Natural killer cell (primary cell): ENCODE measurements around the gene NRDE2. TPM values are rescaled to one million over a fixed set of nuclear protein-coding genes. Genes with fewer than 3 reads are reported as not detected.
A peak's percentile ranks its signal among the peaks of the same experiment; 100 is the strongest.

ENCODE experiments used
- ATAC-seq, 3 donors: fragments of 150-1000 bp in 2 of 3; fragments of 200-7000 bp in 1 of 3; cut with Tn5 transposase; 1 replicate in 1 of 3; 2 replicates in 2 of 3; pipeline ENCODE4 v1.10.0; 2021; ENCODE audit warnings: mild to moderate bottlenecking in 2 of 3, moderate library complexity in 2 of 3
- DNase-seq, 2 donors: peaks; one replicate each; pipeline versions ENCODE4 v3.0.0 to v3.0.0-alpha.2; 2013 to 2021; ENCODE audit warnings: mixed read lengths in 1 of 2
- H3K27ac ChIP-seq: one replicate; pipeline ENCODE4 v1.5.1; 2013; ENCODE audit warnings: mild to moderate bottlenecking, low read length
- H3K27me3 ChIP-seq: one replicate; pipeline ENCODE4 v1.6.1; 2013; ENCODE audit warnings: low read length; ENCODE audit not compliant: control insufficient read depth, insufficient read depth
- H3K36me3 ChIP-seq: one replicate; pipeline ENCODE4 v1.6.1; 2013; ENCODE audit warnings: low read length; ENCODE audit not compliant: control insufficient read depth, insufficient read depth
- H3K4me1 ChIP-seq: one replicate; pipeline ENCODE4 v1.6.1; 2013; ENCODE audit warnings: low read length; ENCODE audit not compliant: control insufficient read depth, insufficient read depth
- H3K4me3 ChIP-seq: one replicate; pipeline ENCODE4 v1.5.1; 2013; ENCODE audit warnings: low read length
- H3K9me3 ChIP-seq: one replicate; pipeline ENCODE4 v1.6.1; 2013; ENCODE audit warnings: low read length; ENCODE audit not compliant: control insufficient read depth, insufficient read depth
- H3K27ac Mint-ChIP-seq, 2 donors: one replicate each; pipeline ENCODE4 v1.8.0; 2022; ENCODE audit warnings: mild to moderate bottlenecking in 2 of 2, mixed read lengths in 2 of 2, moderate library complexity in 1 of 2
- H3K27me3 Mint-ChIP-seq, 2 donors: one replicate each; pipeline ENCODE4 v1.8.0; 2022; ENCODE audit warnings: low read depth in 2 of 2, mixed read lengths in 2 of 2
- H3K36me3 Mint-ChIP-seq: one replicate; pipeline ENCODE4 v1.8.0; 2022; ENCODE audit warnings: mixed read lengths
- H3K4me1 Mint-ChIP-seq, 2 donors: one replicate each; pipeline ENCODE4 v1.8.0; 2022; ENCODE audit warnings: mixed read lengths in 2 of 2
- H3K4me3 Mint-ChIP-seq: one replicate; pipeline ENCODE4 v1.8.0; 2022; ENCODE audit warnings: mild to moderate bottlenecking, moderate library complexity, mixed read lengths
- H3K9me3 Mint-ChIP-seq, 2 donors: one replicate each; pipeline ENCODE4 v1.8.0; 2022; ENCODE audit warnings: mixed read lengths in 2 of 2
- CTCF ChIP-seq: fragments of 200-600 bp; IDR thresholded peaks from one replicate; pipeline ENCODE4 v1.8.0; 2022; ENCODE audit warnings: antibody characterized with exemption
- WGBS: methylation state at CpG from one replicate; pipeline ENCODE4 v1.1.7; 2013; ENCODE audit warnings: missing lambda C conversion rate; ENCODE audit not compliant: insufficient coverage; 5-methylcytosine and 5-hydroxymethylcytosine counted together
- intact Hi-C: fragments of 100-400 bp; cut with micrococcal nuclease; formaldehyde crosslinking; loops from one replicate; pipeline ENCODE4 v1.14.2; 2022
- total RNA-seq, 4 donors: library from RNA; stranded (reverse); fragments of 120-200 nt in 1 of 4; gene quantifications; one replicate each; pipeline versions ENCODE4 v1.2.3 to v1.2.4, GENCODE V29; 2013 to 2022

The NRDE2 gene
- total RNA-seq, 3 donors from 2014 or later (not counting 1 experiment from before 2014, with no cell fraction given): 32.6 to 46.3 (median 40.7) TPM

GRCh38 chr14:90305176-90305601 lies 26.6 kb downstream of the NRDE2 start:
- Histone ChIP-seq H3K4me3 (no peak overlapping the region), H3K4me1 (no peaks in the 10 kb centered on the region), H3K27ac (no peak overlapping the region), H3K9me3 (no peaks in the 10 kb centered on the region), H3K36me3 (peaks cover 50% of the 10 kb centered on the region), H3K27me3 (no peaks in the 10 kb centered on the region)
- intact Hi-C loops: no loop called here
- Mint-ChIP-seq H3K27ac (no peak overlapping the region), H3K4me1 (peaks cover 11 to 25% of the 10 kb centered on the region in 2 donors), H3K4me3 (no peak overlapping the region), H3K9me3 (no peaks in the 10 kb centered on the region), H3K36me3 (peaks cover 32% of the 10 kb centered on the region), H3K27me3 (no peaks in the 10 kb centered on the region)
- 95% methylated on average over 4 of the region's 4 CpGs for WGBS
- TF ChIP-seq CTCF: no peak
- DNase-seq (no peak), ATAC-seq (no peak)

GRCh38 chr14:90304502-90304901 lies 27.2 kb downstream of the NRDE2 start:
- H3K4me3 ChIP-seq: no peak overlapping the region
- peaks cover 52% of the 10 kb centered on the region for H3K36me3 ChIP-seq
- intact Hi-C loops: no loop called here
- Mint-ChIP-seq H3K4me3 (no peak overlapping the region), H3K27ac (no peak overlapping the region), H3K36me3 (peaks cover 26% of the 10 kb centered on the region), H3K4me1 (peaks cover 11 to 20% of the 10 kb centered on the region in 2 donors), H3K27me3 (no peaks in the 10 kb centered on the region), H3K9me3 (no peaks in the 10 kb centered on the region)
- H3K27ac ChIP-seq: no peak overlapping the region
- H3K9me3 ChIP-seq: no peaks in the 10 kb centered on the region
- DNase-seq: no peak
- ATAC-seq: no peak
- no peak for TF ChIP-seq CTCF
- H3K27me3 ChIP-seq: no peaks in the 10 kb centered on the region
- no peaks in the 10 kb centered on the region for H3K4me1 ChIP-seq

- H3K36me3 ChIP-seq: peaks cover 49% of the 10 kb centered on the region
- no peak overlapping the region for H3K27ac ChIP-seq
- no peak for TF ChIP-seq CTCF
- DNase-seq: no peak
- no peak overlapping the region for H3K4me3 Mint-ChIP-seq
- H3K27me3 ChIP-seq: no peaks in the 10 kb centered on the region
- H3K27ac Mint-ChIP-seq: peak overlapping the region in 1 of 2 donors; percentile 0
- no peaks in the 10 kb centered on the region for H3K27me3 Mint-ChIP-seq
- H3K36me3 Mint-ChIP-seq: peaks cover 15% of the 10 kb centered on the region
- ATAC-seq: no peak
- no peaks in the 10 kb centered on the region for H3K9me3 ChIP-seq
- H3K4me3 ChIP-seq: no peak overlapping the region
- intact Hi-C loops: no loop called here
- no peaks in the 10 kb centered on the region for H3K9me3 Mint-ChIP-seq
- H3K4me1 ChIP-seq: no peaks in the 10 kb centered on the region
- WGBS: over 99% methylated on average over 4 of the region's 4 CpGs
- H3K4me1 Mint-ChIP-seq: peaks cover 11 to 18% of the 10 kb centered on the region in 2 donors
Measured at GRCh38 chr14:90303473-90303872, 28.3 kb downstream of the NRDE2 start.

- no peaks in the 10 kb centered on the region for H3K4me1 ChIP-seq
- peak overlapping the region; percentile 0 to 21 for H3K27ac Mint-ChIP-seq
- no peak for TF ChIP-seq CTCF
- ATAC-seq (no peak), DNase-seq (no peak)
- peaks cover 13% of the 10 kb centered on the region for H3K36me3 Mint-ChIP-seq
- H3K27ac ChIP-seq: no peak overlapping the region
- no peaks in the 10 kb centered on the region for H3K27me3 Mint-ChIP-seq
- no peak overlapping the region for H3K4me3 ChIP-seq
- no peaks in the 10 kb centered on the region for H3K27me3 ChIP-seq
- no peaks in the 10 kb centered on the region for H3K9me3 ChIP-seq
- no peaks in the 10 kb centered on the region for H3K9me3 Mint-ChIP-seq
- no peak overlapping the region for H3K4me3 Mint-ChIP-seq
- WGBS: 97% methylated on average over 10 of the region's 10 CpGs
- H3K36me3 ChIP-seq: peaks cover 46% of the 10 kb centered on the region
- peaks cover 11 to 18% of the 10 kb centered on the region in 2 donors for H3K4me1 Mint-ChIP-seq
- intact Hi-C loops: no loop called here
Measured at GRCh38 chr14:90302529-90303303, 29.0 kb downstream of the NRDE2 start.
